OCI-LY1 (cell line): ENCODE results near the gene SH2B2.

Experiments
- H2AFZ ChIP-seq: fragments of 200-600 bp; sonication (generic), shearing (Covaris generic); 2 replicates; pipeline ENCODE4 v1.6.0; 2014; ENCODE audit warnings: antibody characterized with exemption, mild to moderate bottlenecking, low read length
- H3F3A ChIP-seq: fragments of 200-600 bp; sonication (generic), shearing (Covaris generic); 2 replicates; pipeline ENCODE4 v1.6.0; 2014; ENCODE audit warnings: mild to moderate bottlenecking, antibody characterized with exemption, low read length, moderate library complexity; ENCODE audit not compliant: insufficient read depth
- H3K27ac ChIP-seq: fragments of 200-600 bp; sonication (generic); 2 replicates; pipeline ENCODE4 v1.5.1; 2014; ENCODE audit warnings: low read length, mixed run types, mild to moderate bottlenecking, low read depth; ENCODE audit not compliant: poor library complexity, severe bottlenecking
- H3K27me3 ChIP-seq: fragments of 200-600 bp; sonication (generic); 2 replicates; pipeline ENCODE4 v1.6.0; 2014; ENCODE audit warnings: antibody characterized with exemption, mild to moderate bottlenecking, low read length, moderate library complexity; ENCODE audit not compliant: insufficient read depth
- H3K36me3 ChIP-seq: fragments of 200-600 bp; sonication (generic); 2 replicates; pipeline ENCODE4 v1.6.1; 2014; ENCODE audit warnings: mild to moderate bottlenecking, antibody characterized with exemption, low read length, moderate library complexity, mixed read lengths; ENCODE audit not compliant: insufficient read depth
- H3K4me1 ChIP-seq: fragments of 200-600 bp; sonication (generic); 2 replicates; pipeline ENCODE4 v1.5.1; 2014; ENCODE audit warnings: mild to moderate bottlenecking, low read length, moderate library complexity; ENCODE audit not compliant: insufficient read depth, severe bottlenecking
- H3K4me2 ChIP-seq: fragments of 200-600 bp; sonication (generic), shearing (Covaris generic); 2 replicates; pipeline ENCODE4 v1.6.1; 2014; ENCODE audit warnings: low read length
- H3K4me3 ChIP-seq: fragments of 200-600 bp; sonication (generic); 2 replicates; pipeline ENCODE4 v1.5.1; 2014; ENCODE audit warnings: low read length, low read depth, mild to moderate bottlenecking, mixed read lengths; ENCODE audit not compliant: poor library complexity, severe bottlenecking
- H3K79me2 ChIP-seq: fragments of 200-600 bp; shearing (Covaris generic); 2 replicates; pipeline ENCODE4 v1.6.1; 2016; ENCODE audit warnings: mixed run types, low read length, mixed read lengths; ENCODE audit not compliant: insufficient read depth
- H3K9ac ChIP-seq: fragments of 200-600 bp; sonication (generic), shearing (Covaris generic); 2 replicates; pipeline ENCODE4 v1.6.1; 2014; ENCODE audit warnings: mild to moderate bottlenecking, low read length, mixed read lengths
- H3K9me2 ChIP-seq: fragments of 200-600 bp; sonication (generic), shearing (Covaris generic); 2 replicates; pipeline ENCODE4 v1.6.1; 2014; ENCODE audit warnings: low read depth, mild to moderate bottlenecking, low read length, mixed read lengths
- H3K9me3 ChIP-seq: fragments of 200-600 bp; shearing (Covaris generic); 2 replicates; pipeline ENCODE4 v1.6.1; 2014; ENCODE audit warnings: low read length, mixed read lengths
- H4K20me1 ChIP-seq: fragments of 200-600 bp; sonication (generic), shearing (Covaris generic); 2 replicates; pipeline ENCODE4 v1.6.0; 2016; ENCODE audit warnings: mild to moderate bottlenecking, low read length; ENCODE audit not compliant: insufficient read depth
- CTCF ChIP-seq: fragments of 200-600 bp; sonication (generic), shearing (Covaris generic); IDR thresholded peaks from 2 replicates; pipeline ENCODE4 v1.5.1; 2017; ENCODE audit warnings: mild to moderate bottlenecking, antibody characterized with exemption, low read length, moderate library complexity, mixed read lengths
- EZH2 ChIP-seq: fragments of 200-600 bp; sonication (generic), shearing (Covaris generic); IDR thresholded peaks from 2 replicates; pipeline ENCODE4 v1.8.0; 2017; ENCODE audit warnings: borderline replicate concordance, mixed run types, mild to moderate bottlenecking, antibody characterized with exemption, low read length, moderate library complexity, mixed read lengths

Gene SH2B2

DNA sequence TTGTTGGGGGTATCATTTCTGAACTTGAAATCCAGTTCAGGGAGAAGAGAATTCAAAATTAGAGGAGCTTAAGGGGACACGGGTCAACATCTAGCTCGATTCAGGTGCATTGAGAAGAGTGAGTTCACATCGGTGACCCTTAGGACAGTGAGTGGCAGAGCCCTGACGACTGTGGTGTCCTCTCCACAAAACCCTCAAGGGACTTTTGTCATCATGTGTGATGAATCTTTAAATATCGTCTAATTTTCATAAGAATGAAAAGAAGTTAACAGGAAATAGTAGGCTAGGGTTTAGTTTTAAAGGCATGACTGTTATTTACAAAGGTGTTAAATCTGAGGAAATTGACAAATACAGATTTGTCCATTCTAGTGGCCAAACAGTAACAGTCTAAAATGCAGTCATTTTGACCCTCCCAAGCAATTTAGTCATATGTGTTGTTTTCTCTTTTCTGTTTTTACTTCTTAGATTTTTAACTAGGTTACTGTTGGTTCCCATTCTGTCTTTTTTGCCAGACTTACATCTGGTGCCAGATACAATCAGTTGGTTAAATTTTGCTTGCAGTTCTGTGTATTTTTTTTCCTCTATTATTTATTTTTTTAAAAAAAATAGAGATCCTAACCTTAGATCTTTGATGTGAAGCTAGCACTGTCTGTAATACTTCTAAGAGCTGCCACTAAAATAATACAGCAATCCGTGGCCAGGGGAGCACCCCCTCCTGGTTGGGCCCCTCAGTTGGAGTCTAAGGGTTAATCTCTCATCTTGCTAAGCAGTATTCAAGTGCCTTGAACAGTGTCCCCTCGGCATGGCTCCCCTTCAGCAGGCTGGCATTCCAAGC, 34.9 kb upstream of the SH2B2 start:
- H3K27me3 ChIP-seq: no peaks in the 10 kb centered on the region
- no peaks in the 10 kb centered on the region for H3K79me2 ChIP-seq
- peak overlapping the region; percentile 64 for H3K27ac ChIP-seq
- no peaks in the 10 kb centered on the region for H4K20me1 ChIP-seq
- no peaks in the 10 kb centered on the region for H3K9me2 ChIP-seq
- peak overlapping the region; percentile 44; the same call in 1 of the 2 replicates for H3K4me2 ChIP-seq
- TF ChIP-seq EZH2 (no peak), CTCF (no peak)
- H3K9me3 ChIP-seq: no peaks in the 10 kb centered on the region
- H2AFZ ChIP-seq: no peak overlapping the region
- H3K36me3 ChIP-seq: peaks cover 44% of the 10 kb centered on the region
- no peaks in the 10 kb centered on the region for H3F3A ChIP-seq
- H3K4me1 ChIP-seq: peaks cover 40% of the 10 kb centered on the region
- peak overlapping the region; percentile 3; the same call in 1 of the 2 replicates for H3K9ac ChIP-seq
- H3K4me3 ChIP-seq: no peak overlapping the region

DNA sequence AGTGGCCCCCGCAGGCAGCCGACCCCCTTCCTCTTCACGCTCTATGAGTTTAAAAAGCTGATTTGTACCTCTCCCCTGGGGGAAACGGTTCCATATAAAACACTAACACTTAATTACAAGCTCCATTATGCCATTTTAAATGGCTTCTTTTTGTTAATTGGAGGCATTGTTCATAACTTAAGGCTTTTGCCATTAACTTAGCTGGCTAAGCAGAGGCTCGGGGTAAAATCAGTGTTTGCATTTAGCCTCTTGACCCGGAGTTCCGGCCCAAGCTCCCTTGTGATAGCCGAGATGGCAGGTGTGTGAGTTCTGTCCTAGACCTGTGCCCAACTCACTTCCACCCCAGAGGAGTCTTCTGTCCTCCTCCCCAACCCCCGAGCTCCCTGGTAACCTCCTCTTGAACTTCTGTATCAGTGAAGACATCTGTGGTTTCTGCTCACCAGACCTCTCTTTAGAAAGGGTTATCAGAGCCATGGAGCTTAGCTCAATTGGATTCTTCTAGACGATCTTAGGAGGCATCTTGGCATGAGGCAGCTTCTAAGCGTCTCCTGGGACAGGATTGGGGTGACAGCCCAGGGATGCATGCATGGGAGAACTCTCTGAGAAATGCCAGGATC, 34.2 kb upstream of the SH2B2 start:
- Histone ChIP-seq H2AFZ (no peak overlapping the region), H3K4me2 (peak overlapping the region; percentile 18; the same call in 1 of the 2 replicates), H3F3A (no peaks in the 10 kb centered on the region), H3K79me2 (no peaks in the 10 kb centered on the region), H3K27ac (peak overlapping the region; percentile 64), H3K36me3 (peaks cover 37% of the 10 kb centered on the region), H3K27me3 (no peaks in the 10 kb centered on the region), H3K9me2 (no peaks in the 10 kb centered on the region), H3K9me3 (no peaks in the 10 kb centered on the region), H3K4me1 (peaks cover 40% of the 10 kb centered on the region), H3K9ac (no peak overlapping the region), H4K20me1 (no peaks in the 10 kb centered on the region), H3K4me3 (no peak overlapping the region)
- TF ChIP-seq CTCF: no peak
- no peak for TF ChIP-seq EZH2

- no peaks in the 10 kb centered on the region for H3K27me3 ChIP-seq
- no peak overlapping the region for H3K4me2 ChIP-seq
- no peak overlapping the region for H2AFZ ChIP-seq
- no peak for TF ChIP-seq EZH2
- TF ChIP-seq CTCF: no peak
- no peaks in the 10 kb centered on the region for H3K9me3 ChIP-seq
- H3F3A ChIP-seq: no peaks in the 10 kb centered on the region
- no peaks in the 10 kb centered on the region for H3K9me2 ChIP-seq
- H3K79me2 ChIP-seq: no peaks in the 10 kb centered on the region
- no peak overlapping the region for H3K4me3 ChIP-seq
- H3K9ac ChIP-seq: no peak overlapping the region
- peaks cover 30% of the 10 kb centered on the region for H3K36me3 ChIP-seq
- H4K20me1 ChIP-seq: no peaks in the 10 kb centered on the region
- peaks cover 40% of the 10 kb centered on the region for H3K4me1 ChIP-seq
- peak overlapping the region; percentile 64 for H3K27ac ChIP-seq
These were observed 33.3 kb upstream of the SH2B2 start for GRCh38 chr7:102253066-102253972.
